Activated naive CD4-positive, alpha-beta T cell (primary cell): Measurements from ENCODE around the gene SLC25A45.

Source experiments
- DNase-seq, 4 experiments: peaks; one replicate each; lab custom pipeline; 2025; lab: John Stamatoyannopoulos, UW

The SLC25A45 gene

GRCh38 chr11:65389294-65389980 lies 7.0 kb upstream of the SLC25A45 start:
- DNase-seq: no peak

GRCh38 chr11:65388731-65389130 lies 6.3 kb upstream of the SLC25A45 start:
- no peak for DNase-seq

GRCh38 chr11:65386307-65387140 lies 4.1 kb upstream of the SLC25A45 start, which contains the start of gene FRMD8:
Gene FRMD8, plus strand, starts transcription at chr11:65386637. Its CDS starts 400 bp downstream, at chr11:65387037.
- peak; percentile 55 to 86 (median 68) for DNase-seq

GRCh38 chr11:65384301-65384889 lies 1.9 kb upstream of the SLC25A45 start:
- DNase-seq: no peak

GRCh38 chr11:65383778-65384177 lies 1.3 kb upstream of the SLC25A45 start:
- DNase-seq: no peak

GRCh38 chr11:65382804-65383368 lies 440 bp upstream of the SLC25A45 start:
- DNase-seq: no peak

- no peak for DNase-seq
Observed at GRCh38 chr11:65381716-65382032, 772 bp downstream of the SLC25A45 start.

GRCh38 chr11:65380460-65381119 lies 1.9 kb downstream of the SLC25A45 start:
- DNase-seq: no peak

- no peak for DNase-seq
Observed at GRCh38 chr11:65379698-65380459, 2.6 kb downstream of the SLC25A45 start.

GRCh38 chr11:65378928-65379638 lies 3.4 kb downstream of the SLC25A45 start:
- DNase-seq: no peak

GRCh38 chr11:65378208-65378927 lies 4.1 kb downstream of the SLC25A45 start:
- no peak for DNase-seq

GRCh38 chr11:65377777-65378176 lies 4.7 kb downstream of the SLC25A45 start:
- DNase-seq: no peak

GRCh38 chr11:65377036-65377435 lies 5.4 kb downstream of the SLC25A45 start:
- no peak for DNase-seq

- DNase-seq: no peak
Observed at GRCh38 chr11:65376138-65376713, 6.2 kb downstream of the SLC25A45 start.

GRCh38 chr11:65375012-65375411 lies 7.4 kb downstream of the SLC25A45 start:
- no peak for DNase-seq

GRCh38 chr11:65373839-65374580 lies 8.4 kb downstream of the SLC25A45 start:
- DNase-seq: no peak

- DNase-seq: no peak
Observed at GRCh38 chr11:65370659-65371049, 11.8 kb downstream of the SLC25A45 start.

- DNase-seq: no peak
Observed at GRCh38 chr11:65366340-65366773, 16.1 kb downstream of the SLC25A45 start.

GRCh38 chr11:65363770-65364169 lies 18.7 kb downstream of the SLC25A45 start:
- DNase-seq: no peak
